PC-9 (cell line): ENCODE data around the gene DLGAP5. TPM values are rescaled to one million over a fixed set of nuclear protein-coding genes. Genes with fewer than 3 reads are reported as not detected.

Experiments
- BruUV-seq: library from RNA; stranded (reverse); fragments of 400-500 nt; replicated peaks from 2 replicates; lab custom pipeline; 2021; lab: Mats Ljungman, UMichigan
- CTCF ChIA-PET: fragments of 300-600 bp; sonication (Branson Sonifier 250); formaldehyde crosslinking; loops from one replicate; lab custom pipeline; 2022; ENCODE audit warnings: antibody characterized with exemption; lab: Charles Lee
- POLR2A ChIA-PET: fragments of 300-600 bp; sonication (Branson Sonifier 250); formaldehyde crosslinking; loops from one replicate; lab custom pipeline; 2022; ENCODE audit warnings: antibody characterized with exemption; ENCODE audit not compliant: unreplicated experiment; lab: Charles Lee
- DNase-seq, 2 experiments: peaks; one replicate each; pipeline versions ENCODE4 v3.0.0 to v3.0.0-alpha.2; 2015 to 2022; ENCODE audit warnings: mixed read lengths in 1 of 2
- H2AFZ ChIP-seq: fragments of 200-600 bp; sonication (generic); 2 replicates; pipeline ENCODE4 v1.8.1; 2017; ENCODE audit warnings: antibody characterized with exemption
- H3F3A ChIP-seq: fragments of 200-600 bp; sonication (generic); 2 replicates; pipeline ENCODE4 v1.8.1; 2017; ENCODE audit warnings: antibody characterized with exemption, mild to moderate bottlenecking, low read depth; ENCODE audit not compliant: insufficient read depth
- H3K27ac ChIP-seq: fragments of 200-600 bp; sonication (generic); 2 replicates; pipeline ENCODE4 v1.6.1; 2016; ENCODE audit warnings: mixed run types
- H3K27me3 ChIP-seq: fragments of 200-600 bp; sonication (generic); 2 replicates; pipeline ENCODE4 v1.6.1; 2016; ENCODE audit warnings: low read depth, mixed run types; ENCODE audit not compliant: insufficient read depth
- H3K36me3 ChIP-seq: fragments of 200-600 bp; sonication (generic); 2 replicates; pipeline ENCODE4 v1.6.1; 2016; ENCODE audit warnings: low read depth, mixed run types
- H3K4me1 ChIP-seq: fragments of 200-600 bp; sonication (generic); replicated peaks from 2 replicates; pipeline ENCODE4 v1.6.1; 2016; ENCODE audit warnings: mixed run types; ENCODE audit not compliant: insufficient read depth
- H3K4me2 ChIP-seq: fragments of 200-600 bp; sonication (generic); 2 replicates; pipeline ENCODE4 v1.6.1; 2017; ENCODE audit warnings: mixed run types
- H3K4me3 ChIP-seq: fragments of 200-600 bp; sonication (generic); 2 replicates; pipeline ENCODE4 v1.6.1; 2016; ENCODE audit warnings: mixed run types
- H3K79me2 ChIP-seq: fragments of 200-600 bp; sonication (generic); 2 replicates; pipeline ENCODE4 v1.6.1; 2017; ENCODE audit warnings: low read depth, mixed run types
- H3K9me2 ChIP-seq: fragments of 200-600 bp; sonication (generic); 2 replicates; pipeline ENCODE4 v1.8.1; 2017; ENCODE audit warnings: mild to moderate bottlenecking; ENCODE audit not compliant: insufficient read depth
- H3K9me3 ChIP-seq: fragments of 200-600 bp; sonication (generic); 2 replicates; pipeline ENCODE4 v1.8.1; 2016; ENCODE audit warnings: low read depth; ENCODE audit not compliant: insufficient read depth
- H4K20me1 ChIP-seq: fragments of 200-600 bp; sonication (generic); 2 replicates; pipeline ENCODE4 v1.8.1; 2017; ENCODE audit not compliant: insufficient read depth
- EZH2 ChIP-seq: fragments of 200-600 bp; sonication (generic); IDR thresholded peaks from 2 replicates; pipeline ENCODE4 v1.8.0; 2017; ENCODE audit warnings: antibody characterized with exemption, low read depth
- intact Hi-C: fragments of 100-400 bp; cut with micrococcal nuclease; formaldehyde crosslinking; loops from one replicate; pipeline ENCODE4 v1.10.0; 2022; ENCODE audit not compliant: unreplicated experiment
- total RNA-seq: library from RNA; stranded (reverse); gene quantifications from 2 replicates; pipeline ENCODE4 v1.2.3, GENCODE V29; 2021
- TF ChIP-seq, protein P1 (sequence below): fragments of 200-600 bp; sonication (generic); conservative IDR thresholded peaks from 2 replicates; pipeline ENCODE4 v1.6.1; 2017; ENCODE audit warnings: mixed run types, antibody characterized with exemption, mild to moderate bottlenecking, moderate library complexity

Gene DLGAP5
- total RNA-seq, 1 experiment from 2014 or later: 80.0 TPM

GRCh38 chr14:55239320-55239719 lies 47.9 kb upstream of the DLGAP5 start:
- ChIA-PET POLR2A (no interaction called here), CTCF (no interaction called here)
- H3K4me2 ChIP-seq: no peak overlapping the region
- H3K9me3 ChIP-seq: no peaks in the 10 kb centered on the region
- no TSS peak for BruUV-seq
- TF ChIP-seq EZH2: no peak
- TF ChIP-seq, protein P1, sequence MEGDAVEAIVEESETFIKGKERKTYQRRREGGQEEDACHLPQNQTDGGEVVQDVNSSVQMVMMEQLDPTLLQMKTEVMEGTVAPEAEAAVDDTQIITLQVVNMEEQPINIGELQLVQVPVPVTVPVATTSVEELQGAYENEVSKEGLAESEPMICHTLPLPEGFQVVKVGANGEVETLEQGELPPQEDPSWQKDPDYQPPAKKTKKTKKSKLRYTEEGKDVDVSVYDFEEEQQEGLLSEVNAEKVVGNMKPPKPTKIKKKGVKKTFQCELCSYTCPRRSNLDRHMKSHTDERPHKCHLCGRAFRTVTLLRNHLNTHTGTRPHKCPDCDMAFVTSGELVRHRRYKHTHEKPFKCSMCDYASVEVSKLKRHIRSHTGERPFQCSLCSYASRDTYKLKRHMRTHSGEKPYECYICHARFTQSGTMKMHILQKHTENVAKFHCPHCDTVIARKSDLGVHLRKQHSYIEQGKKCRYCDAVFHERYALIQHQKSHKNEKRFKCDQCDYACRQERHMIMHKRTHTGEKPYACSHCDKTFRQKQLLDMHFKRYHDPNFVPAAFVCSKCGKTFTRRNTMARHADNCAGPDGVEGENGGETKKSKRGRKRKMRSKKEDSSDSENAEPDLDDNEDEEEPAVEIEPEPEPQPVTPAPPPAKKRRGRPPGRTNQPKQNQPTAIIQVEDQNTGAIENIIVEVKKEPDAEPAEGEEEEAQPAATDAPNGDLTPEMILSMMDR: no peak
- no peaks in the 10 kb centered on the region for H3K79me2 ChIP-seq
- no peak overlapping the region for H2AFZ ChIP-seq
- no peaks in the 10 kb centered on the region for H3F3A ChIP-seq
- no peak for DNase-seq
- H4K20me1 ChIP-seq: no peaks in the 10 kb centered on the region
- no peaks in the 10 kb centered on the region for H3K36me3 ChIP-seq
- no peak overlapping the region for H3K4me3 ChIP-seq
- H3K27me3 ChIP-seq: no peaks in the 10 kb centered on the region
- intact Hi-C loops: no loop called here
- no peak overlapping the region for H3K27ac ChIP-seq
- H3K9me2 ChIP-seq: no peaks in the 10 kb centered on the region
- peaks cover 9% of the 10 kb centered on the region for H3K4me1 ChIP-seq

DNA sequence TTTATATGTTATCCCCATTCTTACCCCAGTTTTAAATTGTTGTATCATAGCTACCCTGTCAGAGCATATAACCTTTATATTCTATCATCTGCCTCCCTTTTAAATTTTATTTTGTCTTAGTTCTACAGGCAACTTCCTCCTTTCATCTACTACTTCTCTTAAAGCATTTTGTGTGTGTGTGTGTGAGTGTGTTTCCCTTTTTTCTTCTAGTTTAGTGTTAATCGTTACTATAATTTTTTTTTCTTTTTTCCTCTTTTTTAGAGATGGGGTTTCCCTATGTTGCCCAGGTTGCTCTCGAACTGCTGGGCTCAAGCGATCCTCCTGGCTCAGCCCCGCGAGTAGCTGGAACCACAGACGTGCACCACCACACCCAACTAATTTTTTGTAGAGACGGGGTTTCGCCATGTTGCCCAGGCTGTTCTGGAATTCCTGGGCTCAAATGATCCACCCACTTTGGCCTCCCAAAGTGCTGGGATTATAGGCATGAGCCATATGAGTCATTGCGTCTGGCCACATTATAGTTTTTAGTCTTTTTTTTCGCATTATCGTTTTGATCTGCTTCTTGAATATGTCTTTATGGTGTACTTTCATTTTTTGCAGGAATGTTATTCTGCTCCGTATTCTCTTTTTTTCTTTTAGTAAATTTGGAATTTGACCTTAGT lies 46.8 kb upstream of the DLGAP5 start:
- no peak for TF ChIP-seq EZH2
- TF ChIP-seq, protein P1: no peak
- CTCF ChIA-PET: interaction anchor here (0.7 kb wide), 1 partner anchor 30 kb away, joined by 3 read pairs; no protein-coding TSS in a partner anchor
- Histone ChIP-seq H3K9me3 (no peaks in the 10 kb centered on the region), H3K4me2 (peak overlapping the region; percentile 57), H3F3A (no peaks in the 10 kb centered on the region), H3K27me3 (no peaks in the 10 kb centered on the region), H3K4me3 (peak overlapping the region; percentile 14; the same call in 1 of the 2 replicates), H3K36me3 (no peaks in the 10 kb centered on the region), H3K79me2 (no peaks in the 10 kb centered on the region), H4K20me1 (no peaks in the 10 kb centered on the region), H3K9me2 (no peaks in the 10 kb centered on the region), H3K27ac (peak overlapping the region; percentile 11; the same call in 1 of the 2 replicates), H2AFZ (peak overlapping the region; percentile 73), H3K4me1 (peaks cover 9% of the 10 kb centered on the region)
- peak in 1 of 2 experiments; percentile 73 for DNase-seq
- BruUV-seq: no TSS peak
- intact Hi-C loops: no loop called here
- POLR2A ChIA-PET: no interaction called here

GRCh38 chr14:55233591-55233990 lies 42.2 kb upstream of the DLGAP5 start:
- BruUV-seq: no TSS peak
- Histone ChIP-seq H4K20me1 (no peaks in the 10 kb centered on the region), H2AFZ (no peak overlapping the region), H3K9me3 (no peaks in the 10 kb centered on the region), H3K79me2 (no peaks in the 10 kb centered on the region), H3K4me1 (peaks cover 9% of the 10 kb centered on the region), H3F3A (no peaks in the 10 kb centered on the region), H3K9me2 (no peaks in the 10 kb centered on the region), H3K36me3 (no peaks in the 10 kb centered on the region), H3K4me2 (no peak overlapping the region), H3K27ac (no peak overlapping the region), H3K4me3 (no peak overlapping the region), H3K27me3 (no peaks in the 10 kb centered on the region)
- CTCF ChIA-PET: no interaction called here
- intact Hi-C loops: no loop called here
- no peak for DNase-seq
- POLR2A ChIA-PET: no interaction called here
- TF ChIP-seq, protein P1: no peak
- no peak for TF ChIP-seq EZH2
